HK-2 (cell line): ENCODE measurements around the gene ZNF821.
"Not testable (repeated sequence)": the region's sequence is repeated elsewhere in the genome, so short reads cannot be mapped to it uniquely, and the experiment has no call there.

Source experiments
- DNase-seq: peaks from one replicate; pipeline ENCODE4 v3.0.0-alpha.2; 2018; ENCODE audit not compliant: unreplicated experiment

ZNF821 gene

DNA sequence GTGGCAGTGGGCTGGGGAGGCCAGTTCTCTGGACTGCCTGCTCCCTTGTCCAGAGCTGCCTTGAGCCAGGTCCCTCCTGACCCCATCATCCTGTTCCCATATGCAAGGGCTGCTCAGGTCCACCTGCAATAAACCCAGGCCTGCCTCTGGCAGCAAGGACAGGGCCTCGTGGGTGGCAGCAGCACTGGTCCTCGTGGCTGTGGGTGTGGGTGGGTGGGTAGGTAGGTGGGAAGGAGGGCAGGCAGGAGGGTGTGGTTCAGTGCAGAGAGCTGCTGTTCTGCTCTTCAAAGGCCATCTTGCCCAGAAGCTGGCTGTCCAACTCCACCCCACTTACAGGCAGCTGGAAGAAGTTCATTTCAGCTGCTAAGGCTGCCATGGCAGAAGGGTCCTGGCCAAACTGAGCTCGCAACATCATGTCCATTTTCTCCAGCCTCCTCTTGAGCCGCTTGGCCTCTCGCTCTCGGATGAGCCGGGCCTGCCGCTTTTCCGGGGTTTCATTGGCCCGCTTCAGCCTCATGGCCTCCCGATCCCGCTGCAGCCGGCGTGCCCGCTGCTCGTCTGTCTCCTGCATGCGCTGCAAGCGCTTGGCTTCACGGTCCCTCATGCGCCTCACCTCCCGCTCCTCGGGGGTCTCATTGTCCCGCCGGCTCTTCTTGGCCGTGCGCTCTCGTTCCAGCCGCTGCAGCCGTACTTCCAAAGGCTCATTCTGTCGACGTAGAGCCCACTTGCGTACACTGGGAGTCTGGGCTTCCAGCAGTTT, 24.0 kb downstream of the ZNF821 start:
- no peak for DNase-seq

- DNase-seq, result no peak
Measured at GRCh38 chr16:71855937-71856662, 27.9 kb downstream of the ZNF821 start.

DNA sequence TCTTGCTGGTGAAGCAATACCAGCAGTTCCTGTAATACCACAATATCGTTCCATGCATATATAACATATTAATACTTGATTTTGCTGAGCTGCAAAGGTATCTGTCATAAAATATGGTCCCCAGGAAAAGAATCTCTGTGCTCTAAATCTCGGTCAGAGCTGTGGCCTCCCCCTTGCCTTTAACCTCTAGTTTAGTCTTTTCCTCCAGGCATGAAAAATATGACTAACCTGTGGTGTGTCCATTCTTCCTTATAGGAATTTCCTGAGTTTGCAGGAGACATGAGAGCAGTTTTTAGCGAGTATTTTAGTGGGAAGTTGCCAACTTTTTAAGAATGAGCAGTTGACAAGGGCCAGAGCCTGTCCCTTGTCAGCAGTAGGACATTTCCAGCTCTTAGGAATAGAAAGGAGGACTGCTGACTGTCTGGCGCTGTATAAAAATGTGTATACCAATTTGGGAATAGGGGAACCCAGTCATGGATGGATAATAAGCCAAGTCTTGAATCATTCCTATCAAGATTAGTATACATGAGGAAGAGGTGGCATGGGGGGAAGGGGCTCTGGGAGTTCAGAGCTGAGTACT, 29.5 kb downstream of the ZNF821 start:
- no peak for DNase-seq

DNA sequence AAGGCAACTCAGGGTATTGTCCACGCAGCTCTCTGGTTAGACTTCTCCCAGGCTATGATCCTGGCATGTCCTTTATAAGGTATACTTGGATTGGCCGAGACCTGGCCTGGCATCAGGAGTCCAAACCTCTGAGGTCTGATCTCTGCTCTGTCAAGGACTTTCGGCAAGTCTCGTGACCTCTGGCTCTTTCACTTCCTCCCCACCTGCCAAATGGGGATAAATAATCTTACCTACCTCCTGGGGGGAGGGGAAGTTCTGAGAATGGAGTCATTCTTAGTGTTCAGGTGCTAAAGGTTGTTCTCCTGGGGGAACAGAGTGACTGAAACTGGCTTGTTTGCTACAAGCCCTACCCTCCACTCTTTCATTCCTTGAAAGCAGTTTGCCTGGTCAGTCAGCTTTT, 30.6 kb downstream of the ZNF821 start:
- DNase-seq, result no peak

- no peak for DNase-seq
Measured at GRCh38 chr16:71852561-71852960, 31.4 kb downstream of the ZNF821 start.

- no peak for DNase-seq
Measured at GRCh38 chr16:71852158-71852557, 31.8 kb downstream of the ZNF821 start.

- DNase-seq, result no peak
Measured at GRCh38 chr16:71851746-71852145, 32.2 kb downstream of the ZNF821 start.

DNA sequence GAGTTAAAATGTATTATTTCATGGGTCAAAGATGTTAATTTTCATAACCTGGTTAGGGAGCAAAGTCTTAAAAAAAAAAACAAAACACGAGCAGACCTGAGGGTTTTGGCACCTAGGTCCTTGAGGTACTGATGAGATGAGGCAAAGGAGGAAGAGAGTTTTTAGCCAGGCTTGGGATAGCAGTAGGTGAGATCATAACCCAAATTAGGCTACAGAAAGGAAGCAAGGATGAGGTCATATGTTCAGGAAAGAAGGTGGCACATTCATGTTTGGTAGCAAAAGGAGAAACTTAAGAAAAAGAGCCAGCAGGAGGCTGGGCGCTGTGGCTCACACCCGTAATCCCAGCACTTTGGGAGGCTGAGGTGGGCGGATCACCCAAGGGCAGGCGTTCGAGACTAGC, 35.4 kb downstream of the ZNF821 start:
- no peak for DNase-seq

DNA sequence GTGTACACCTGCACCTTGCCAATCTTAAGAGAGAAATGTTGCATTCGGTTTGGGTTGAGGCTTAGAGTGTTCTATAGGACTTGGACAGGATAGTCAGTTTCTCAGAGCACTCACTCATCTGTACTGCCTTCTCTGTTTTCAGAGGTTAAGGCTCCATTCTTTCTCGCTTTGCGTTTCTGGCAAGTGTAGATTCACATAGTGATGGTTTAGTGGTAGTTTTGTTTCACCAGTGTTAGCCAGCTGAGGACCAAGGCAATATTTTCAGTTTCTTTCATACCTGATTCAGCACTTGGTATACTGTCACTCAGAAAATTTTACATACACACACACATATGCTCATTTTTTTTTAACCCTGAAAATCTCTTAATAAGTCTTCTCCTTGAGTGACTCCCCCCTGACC, 36.9 kb downstream of the ZNF821 start:
- no peak for DNase-seq

- no peak for DNase-seq
Measured at GRCh38 chr16:71846431-71846830, 37.6 kb downstream of the ZNF821 start.

- peak; percentile 90 for DNase-seq
Measured at GRCh38 chr16:71845639-71846430, 38.1 kb downstream of the ZNF821 start, which contains the start of gene ATXN1L. Gene ATXN1L (plus strand): TSS chr16:71845976. CDS start chr16:71849741, 3,765 bp downstream.

- no peak for DNase-seq
Measured at GRCh38 chr16:71843572-71843971, 40.4 kb downstream of the ZNF821 start.

GRCh38 chr16:71840052-71840451, 43.9 kb downstream of the ZNF821 start:
- DNase-seq, result no peak

DNA sequence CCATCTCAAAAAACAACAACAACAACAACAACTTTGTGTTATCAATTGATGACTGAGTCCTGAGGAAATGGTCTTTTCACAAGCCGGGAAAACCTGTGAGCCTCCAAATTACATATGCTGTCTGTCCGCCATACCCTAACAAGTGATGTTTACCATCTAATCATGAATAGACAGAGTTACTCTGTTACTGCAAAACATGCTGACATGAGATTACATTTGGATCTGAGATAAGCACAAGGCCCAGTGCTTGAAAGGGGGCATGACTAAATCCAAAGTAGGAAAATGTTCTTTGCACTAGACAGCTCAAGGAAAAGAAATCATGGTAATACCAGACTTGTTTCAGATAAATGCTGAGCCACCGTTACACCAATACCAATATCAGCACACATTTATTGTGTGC, 46.8 kb downstream of the ZNF821 start:
- DNase-seq, result no peak

- no peak for DNase-seq
Measured at GRCh38 chr16:71834291-71834690, 49.7 kb downstream of the ZNF821 start.

DNA sequence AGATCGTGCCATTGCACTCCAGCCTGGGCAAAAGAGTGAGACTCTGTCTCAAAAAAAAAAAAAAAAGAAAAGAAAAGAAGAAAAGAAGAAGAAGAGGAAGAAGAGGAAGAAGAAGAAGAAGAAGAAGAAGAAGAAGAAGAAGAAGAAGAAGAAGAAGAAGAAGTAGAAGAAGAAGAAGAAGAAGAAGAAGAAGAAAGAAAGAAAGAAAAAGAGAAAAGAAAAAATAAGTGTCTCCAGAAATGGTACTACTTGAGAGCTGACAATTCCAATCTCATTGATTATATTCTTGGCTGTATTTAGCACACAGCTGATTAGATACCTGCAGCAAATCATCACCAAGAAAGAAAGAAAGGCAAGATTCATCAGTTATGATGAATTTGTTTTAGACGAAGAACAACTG, 51.9 kb downstream of the ZNF821 start:
- not testable (repeated sequence) for DNase-seq

GRCh38 chr16:71831698-71832097, 52.3 kb downstream of the ZNF821 start:
- DNase-seq, result not testable (repeated sequence)

DNA sequence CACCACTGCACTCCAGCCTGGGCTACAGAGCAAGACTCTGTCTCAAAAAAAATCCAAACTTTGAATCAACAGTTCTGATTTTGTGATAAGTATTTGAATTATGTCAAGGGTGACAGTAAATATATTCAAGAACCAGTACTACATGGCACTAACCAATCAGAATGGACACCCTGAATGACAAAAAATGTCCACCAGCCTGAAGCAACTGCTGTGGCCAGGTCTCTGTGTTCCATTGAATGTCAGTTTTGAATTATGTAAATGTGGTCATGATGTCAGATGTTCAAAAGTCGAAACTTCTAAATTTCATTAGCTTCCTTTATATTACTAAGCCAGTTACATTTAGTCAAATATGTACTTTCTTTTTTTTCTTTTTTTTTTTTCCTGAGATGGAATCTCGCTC, 53.6 kb downstream of the ZNF821 start:
- DNase-seq, result no peak

GRCh38 chr16:71826533-71827017, 57.4 kb downstream of the ZNF821 start:
- no peak for DNase-seq

GRCh38 chr16:71817155-71817500, 66.9 kb downstream of the ZNF821 start:
- DNase-seq, result not testable (repeated sequence)

- DNase-seq, result no peak
Measured at GRCh38 chr16:71811261-71811803, 72.7 kb downstream of the ZNF821 start.

DNA sequence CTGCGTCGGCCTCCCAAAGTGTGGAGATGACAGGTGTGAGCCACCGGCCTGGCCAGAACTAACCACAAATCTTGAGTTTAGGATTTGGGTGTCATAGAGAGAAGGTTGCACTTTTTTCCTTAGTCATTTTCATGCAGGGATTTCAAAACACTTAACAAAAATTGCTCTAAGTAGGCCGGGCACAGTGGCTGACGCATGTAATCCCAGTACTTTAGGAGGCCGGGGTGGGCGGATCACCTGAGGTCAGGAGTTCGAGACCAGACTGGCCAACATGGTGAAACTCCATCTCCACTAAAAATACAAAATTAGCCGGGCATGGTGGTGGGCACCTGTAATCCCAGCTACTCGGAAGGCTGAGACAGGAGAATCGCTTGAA, 73.8 kb downstream of the ZNF821 start:
- DNase-seq, result not testable (repeated sequence)
